Stimulated activated CD8-positive, alpha-beta memory T cell treated with anti-CD3 and anti-CD28 coated beads, Interleukin-7, amount 100 ng/mL, for 24 hours (primary cell): Measurements from ENCODE around the gene PTRHD1.
"Not testable (repeated sequence)": the region's sequence is repeated elsewhere in the genome, so short reads cannot be mapped to it uniquely, and the experiment has no call there.

ENCODE experiments used
- DNase-seq: peaks from one replicate; pipeline ENCODE4 v3.0.0-alpha.2; 2020; ENCODE audit warnings: low read depth

Gene PTRHD1

GRCh38 chr2:24809316-24810007 is 16.3 kb upstream of the PTRHD1 start:
- no peak for DNase-seq

- no peak for DNase-seq
Observed at GRCh38 chr2:24806661-24807036, 13.5 kb upstream of the PTRHD1 start.

- DNase-seq: not testable (repeated sequence)
Observed at GRCh38 chr2:24805811-24806660, 12.8 kb upstream of the PTRHD1 start.

DNA sequence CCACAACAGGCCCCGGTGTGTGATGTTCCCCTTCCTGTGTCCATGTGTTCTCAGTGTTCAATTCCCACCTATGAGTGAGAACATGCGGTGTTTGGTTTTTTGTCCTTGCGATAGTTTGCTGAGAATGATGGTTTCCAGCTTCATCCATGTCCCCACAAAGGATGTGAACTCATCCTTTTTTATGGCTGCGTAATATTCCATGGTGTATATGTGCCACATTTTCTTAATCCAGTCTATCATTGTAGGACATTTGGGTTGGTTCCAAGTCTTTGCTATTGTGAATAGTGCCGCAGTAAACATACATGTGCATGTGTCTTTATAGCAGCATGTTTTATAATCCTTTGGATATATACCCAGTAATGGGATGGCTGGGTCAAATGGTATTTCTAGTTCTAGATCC is 7.3 kb upstream of the PTRHD1 start:
- DNase-seq: not testable (repeated sequence)

DNA sequence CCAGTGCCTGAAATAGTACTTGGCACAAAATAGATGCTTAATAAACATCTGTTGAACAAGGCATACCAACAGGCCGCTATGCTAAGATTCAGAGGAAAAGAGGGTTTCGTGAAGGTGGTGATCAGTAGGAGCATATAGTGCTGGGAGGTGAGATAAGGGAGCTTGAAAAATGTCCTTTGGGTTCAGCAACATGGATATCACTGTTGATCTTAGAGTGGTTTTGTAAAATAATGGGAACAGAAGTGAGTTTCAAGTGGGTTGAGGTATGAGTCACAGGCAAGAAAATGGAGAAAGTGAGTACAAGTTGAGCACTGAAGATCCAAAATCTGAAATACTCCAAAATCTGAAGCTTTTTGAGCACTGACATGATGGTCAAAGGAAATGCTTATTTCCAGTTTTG is 4.5 kb upstream of the PTRHD1 start:
- DNase-seq: no peak

- DNase-seq: no peak
Observed at GRCh38 chr2:24793761-24794435, 707 bp upstream of the PTRHD1 start.

- no peak for DNase-seq
Observed at GRCh38 chr2:24792542-24792873, 683 bp downstream of the PTRHD1 start.

GRCh38 chr2:24791452-24791851 is 1.7 kb downstream of the PTRHD1 start:
- DNase-seq: no peak

GRCh38 chr2:24788816-24789215 is 4.4 kb downstream of the PTRHD1 start:
- DNase-seq: no peak

GRCh38 chr2:24787532-24787931 is 5.7 kb downstream of the PTRHD1 start:
- DNase-seq: no peak

GRCh38 chr2:24785671-24786321 is 7.4 kb downstream of the PTRHD1 start:
- DNase-seq: no peak

DNA sequence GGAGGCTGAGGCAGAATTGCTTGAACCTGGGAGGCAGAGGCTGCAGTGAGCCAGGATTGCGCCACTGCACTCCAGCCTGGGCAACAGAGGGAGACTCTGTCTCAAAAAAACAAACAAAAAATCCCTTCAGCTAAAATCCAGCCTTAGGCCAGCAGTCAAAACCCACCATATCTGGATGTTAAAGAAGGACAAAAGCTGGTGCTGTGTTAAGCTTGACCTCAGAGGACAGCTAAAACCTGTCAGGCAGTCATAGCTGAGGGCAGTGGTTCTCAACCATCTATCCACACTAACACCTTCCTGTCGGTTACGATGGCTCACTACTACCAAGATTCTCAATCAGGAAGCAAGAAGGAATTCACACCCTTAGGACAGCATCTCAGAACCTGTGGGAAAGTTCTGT is 9.6 kb downstream of the PTRHD1 start:
- DNase-seq: no peak

DNA sequence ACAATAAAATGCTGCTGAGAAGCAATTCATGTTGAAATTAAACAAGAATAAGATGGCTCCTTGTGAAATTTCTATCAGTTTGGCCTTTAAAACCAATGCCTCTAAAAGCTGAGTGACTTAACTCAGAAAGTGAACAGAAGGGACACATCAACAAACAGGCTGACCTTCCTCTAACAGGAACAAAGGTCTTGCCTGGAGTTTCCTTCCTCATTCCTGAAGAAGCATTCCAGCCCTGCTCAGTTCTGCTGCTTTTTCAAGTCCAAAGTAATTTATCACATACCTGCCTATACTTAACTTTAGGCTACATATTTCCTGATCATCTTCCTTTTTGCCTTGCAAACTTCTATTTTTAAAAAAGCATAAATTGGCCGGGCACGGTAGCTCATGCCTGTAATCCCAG is 14.1 kb downstream of the PTRHD1 start:
- no peak for DNase-seq

GRCh38 chr2:24774373-24774772 is 18.8 kb downstream of the PTRHD1 start:
- no peak for DNase-seq

DNA sequence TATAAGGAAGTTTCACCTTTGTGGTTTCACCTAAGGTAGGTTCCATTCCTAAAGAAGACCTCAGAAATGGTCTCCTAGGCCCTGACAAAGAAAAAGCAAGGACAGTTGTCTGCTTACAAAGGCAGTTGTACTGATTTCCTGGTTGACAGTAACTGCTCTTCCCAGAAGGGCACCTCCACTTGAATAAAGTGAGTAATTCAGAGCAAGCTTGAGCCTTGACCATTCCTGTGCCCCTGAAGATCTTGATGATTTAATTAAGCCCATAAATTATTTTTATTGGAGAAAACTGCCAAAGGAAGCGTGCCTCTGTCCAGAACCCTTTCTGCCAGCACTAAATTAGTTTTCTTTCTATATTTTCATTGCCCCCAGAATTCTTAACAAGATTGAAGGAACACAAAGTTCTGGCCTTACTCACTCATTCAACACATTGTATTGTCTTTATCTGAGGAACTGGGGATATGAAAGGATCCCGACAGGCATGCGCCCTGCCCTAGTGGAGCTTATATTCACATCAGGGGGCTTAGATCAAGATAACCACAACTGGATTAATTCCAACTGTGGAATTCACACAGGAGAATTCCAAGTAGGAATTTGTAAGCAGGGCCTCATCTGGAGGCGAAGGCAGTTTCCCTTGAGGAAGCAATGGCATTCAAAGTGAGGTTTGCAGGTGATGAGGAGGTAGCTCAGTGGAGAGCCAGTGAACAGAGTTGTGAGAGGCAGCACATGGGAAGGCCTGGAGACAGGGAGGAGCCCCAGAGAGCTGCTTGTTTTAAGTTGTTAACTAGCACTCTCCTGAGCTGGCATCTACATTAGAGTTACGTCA is 21.2 kb downstream of the PTRHD1 start:
- DNase-seq: no peak

- DNase-seq: no peak
Observed at GRCh38 chr2:24771061-24771460, 22.1 kb downstream of the PTRHD1 start.

DNA sequence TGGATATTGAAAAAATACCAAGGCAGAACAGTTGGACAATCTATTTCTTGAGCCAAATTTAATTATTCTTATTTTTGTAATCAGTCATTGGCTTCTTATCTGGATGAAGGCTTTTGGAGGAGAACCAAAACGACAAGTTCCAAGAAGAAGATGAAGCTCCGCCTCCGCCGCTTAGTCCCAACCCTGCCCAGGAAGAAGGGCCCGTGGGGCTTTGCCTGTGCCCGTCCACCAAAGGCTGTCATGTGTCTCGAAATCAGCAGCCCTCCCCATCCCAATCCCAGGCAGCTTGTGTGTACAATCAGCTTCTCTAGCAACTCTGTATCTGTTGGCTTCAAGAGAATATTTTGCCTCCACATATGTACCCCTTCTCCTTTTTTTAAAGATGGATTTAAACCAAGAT is 24.6 kb downstream of the PTRHD1 start:
- no peak for DNase-seq

DNA sequence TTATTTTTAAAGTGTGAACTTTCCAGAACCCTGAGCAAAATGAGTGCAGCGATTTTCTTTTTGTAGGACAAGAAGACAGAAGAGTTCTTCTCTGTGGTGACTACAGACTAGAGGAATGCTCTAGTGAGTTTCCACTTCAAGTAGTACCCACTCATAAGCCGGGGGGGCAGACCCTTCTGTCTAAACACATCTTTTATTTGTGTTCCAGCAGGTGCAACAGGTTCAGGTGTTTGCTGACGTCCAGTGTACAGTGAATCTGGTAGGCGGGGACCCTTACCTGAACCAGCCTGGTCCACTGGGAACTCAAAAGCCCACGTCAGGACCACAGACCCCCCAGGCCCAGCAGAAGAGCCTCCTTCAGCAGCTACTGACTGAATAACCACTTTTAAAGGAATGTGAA is 25.2 kb downstream of the PTRHD1 start:
- no peak for DNase-seq

GRCh38 chr2:24766609-24767008 is 26.6 kb downstream of the PTRHD1 start:
- no peak for DNase-seq

DNA sequence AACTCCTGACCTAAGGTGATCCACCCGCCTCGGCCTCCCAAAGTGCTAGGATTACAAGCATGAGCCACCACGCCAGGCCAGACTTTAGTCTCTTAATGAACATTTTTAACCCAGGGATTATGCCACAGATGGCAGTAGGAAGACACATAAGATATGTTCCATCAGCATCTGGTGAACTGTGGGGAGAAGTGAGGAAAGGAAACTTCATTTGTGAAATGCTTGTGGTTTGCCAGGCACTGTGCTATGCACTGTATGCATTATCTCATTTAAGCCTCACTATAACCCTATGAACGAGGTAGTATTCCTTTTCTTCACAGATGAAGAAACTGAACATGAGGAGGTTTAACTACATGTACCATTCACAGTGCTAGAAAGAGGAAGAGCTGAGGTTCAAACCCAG is 29.3 kb downstream of the PTRHD1 start:
- DNase-seq: no peak

DNA sequence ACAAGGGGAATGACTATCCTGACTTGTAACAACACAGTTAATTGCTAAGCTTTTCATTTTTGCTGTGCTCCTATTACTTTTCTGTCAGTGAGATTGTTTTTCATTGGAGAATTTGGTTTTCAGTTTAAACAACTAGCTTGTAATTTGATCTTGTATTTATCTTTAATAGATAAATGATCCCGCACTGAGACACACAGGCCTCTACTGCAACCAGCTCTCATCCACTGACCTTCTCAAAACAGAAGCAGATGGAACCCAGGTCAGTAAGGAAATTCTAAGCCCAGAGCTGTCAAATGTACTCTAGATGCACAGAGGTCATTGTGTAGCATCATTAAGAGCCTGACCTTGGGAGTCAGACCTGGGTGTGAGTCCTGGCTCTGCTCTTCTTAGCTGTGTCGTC is 30.7 kb downstream of the PTRHD1 start:
- no peak for DNase-seq

DNA sequence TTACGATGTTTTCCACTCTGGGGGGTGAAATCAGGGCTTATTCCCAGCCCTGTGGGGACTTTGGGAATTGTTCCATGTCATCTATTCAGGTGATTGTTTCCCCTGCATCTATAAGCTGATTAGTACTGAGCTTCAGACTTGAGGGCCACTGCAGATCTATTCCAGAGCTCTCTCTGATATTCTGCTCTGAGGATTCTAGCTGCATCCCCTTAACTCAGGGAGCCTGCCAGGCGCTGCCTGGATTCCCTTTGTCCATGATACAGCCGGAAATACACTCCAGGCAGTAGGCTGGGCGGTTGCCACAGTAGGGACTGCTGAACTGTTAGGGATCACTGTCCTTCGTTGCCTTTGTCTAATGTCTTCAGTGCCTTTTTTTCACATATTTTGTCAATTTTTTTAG is 31.3 kb downstream of the PTRHD1 start:
- no peak for DNase-seq
